SK-N-SH (cell line): Measurements from ENCODE around the gene ALDH5A1. TPM values are rescaled to one million over a fixed set of nuclear protein-coding genes. Genes with fewer than 3 reads are reported as not detected.

Source experiments
- CTCF ChIA-PET: fragments of 300-600, 350-600 bp; formaldehyde crosslinking; extraction: SDS; loops from one replicate; lab custom pipeline; 2021; lab: Yijun Ruan, JAX
- POLR2A ChIA-PET: fragments of 350-600 bp; sonication (Branson Sonifier 250); formaldehyde crosslinking; extraction: SDS; loops from one replicate; lab custom pipeline; 2020; ENCODE audit warnings: antibody characterized with exemption, inconsistent platforms; lab: Yijun Ruan, JAX
- DNase-seq: peaks from one replicate; pipeline ENCODE4 v3.0.0; 2012
- H2AFZ ChIP-seq: fragments of 200-600 bp; sonication (generic); 2 replicates; pipeline ENCODE4 v1.8.1; 2016; ENCODE audit warnings: antibody characterized with exemption, mild to moderate bottlenecking, low read depth
- H3F3A ChIP-seq: fragments of 200-600 bp; sonication (generic); replicated peaks from 2 replicates; pipeline ENCODE3; 2016; ENCODE audit warnings: antibody characterized with exemption, mild to moderate bottlenecking; ENCODE audit not compliant: insufficient read depth
- H3K27ac ChIP-seq, 2 experiments: fragments of 200-500 bp in 1 of 2; fragments of 200-600 bp in 1 of 2; sonication (Bioruptor generic) in 1 of 2; sonication (generic), shearing (Covaris generic) in 1 of 2; 2 replicates each; pipeline versions ENCODE4 v1.5.1 to v1.6.1; 2014 to 2016; ENCODE audit warnings: low read depth in 2 of 2, inconsistent platforms in 1 of 2, low read length in 1 of 2, mild to moderate bottlenecking in 1 of 2, mixed read lengths in 1 of 2
- H3K27me3 ChIP-seq: fragments of 200-600 bp; sonication (generic), shearing (Covaris generic); 2 replicates; pipeline ENCODE4 v1.6.1; 2016; ENCODE audit warnings: mixed run types; ENCODE audit not compliant: insufficient read depth
- H3K36me3 ChIP-seq, 2 experiments: fragments of 200-500 bp in 1 of 2; fragments of 200-600 bp in 1 of 2; sonication (Bioruptor generic) in 1 of 2; sonication (generic) in 1 of 2; replicated peaks in 1 of 2; 2 replicates each; pipeline versions ENCODE3 to v1.5.1; 2014 to 2016; ENCODE audit warnings: low read length in 1 of 2, mild to moderate bottlenecking in 1 of 2; ENCODE audit not compliant: insufficient read depth in 2 of 2, control insufficient read depth in 1 of 2
- H3K4me1 ChIP-seq, 2 experiments: fragments of 200-500 bp in 1 of 2; fragments of 200-600 bp in 1 of 2; sonication (Bioruptor generic) in 1 of 2; sonication (generic), shearing (Covaris generic) in 1 of 2; 2 replicates each; pipeline versions ENCODE4 v1.5.1 to v1.6.1; 2014 to 2016; ENCODE audit warnings: low read depth in 1 of 2, low read length in 1 of 2, mixed run types in 1 of 2; ENCODE audit not compliant: insufficient read depth in 2 of 2, control insufficient read depth in 1 of 2
- H3K4me2 ChIP-seq: fragments of 200-600 bp; sonication (generic), shearing (Covaris generic); 2 replicates; pipeline ENCODE4 v1.6.1; 2017; ENCODE audit warnings: mixed run types
- H3K4me3 ChIP-seq, 2 experiments: fragments of 200-500 bp in 1 of 2; fragments of 200-600 bp in 1 of 2; sonication (Bioruptor generic) in 1 of 2; sonication (generic), shearing (Covaris generic) in 1 of 2; 2 replicates each; pipeline versions ENCODE4 v1.5.1 to v1.8.1; 2014 to 2016; ENCODE audit warnings: low read depth in 2 of 2, inconsistent platforms in 1 of 2, low read length in 1 of 2, mild to moderate bottlenecking in 1 of 2, mixed read lengths in 1 of 2, moderate library complexity in 1 of 2
- H3K79me2 ChIP-seq: fragments of 200-600 bp; sonication (generic); 2 replicates; pipeline ENCODE4 v1.8.1; 2017; ENCODE audit warnings: mild to moderate bottlenecking; ENCODE audit not compliant: insufficient read depth
- H3K9ac ChIP-seq: fragments of 200-600 bp; sonication (generic); 2 replicates; pipeline ENCODE4 v1.6.1; 2017; ENCODE audit warnings: mixed run types
- H3K9me2 ChIP-seq: fragments of 200-600 bp; sonication (generic); 2 replicates; pipeline ENCODE4 v1.6.1; 2017; ENCODE audit warnings: mixed run types
- H3K9me3 ChIP-seq: fragments of 200-600 bp; sonication (generic); 2 replicates; pipeline ENCODE4 v1.6.1; 2017; ENCODE audit warnings: mixed run types, mild to moderate bottlenecking, moderate library complexity
- H4K20me1 ChIP-seq: fragments of 200-600 bp; sonication (generic); 2 replicates; pipeline ENCODE4 v1.6.1; 2017; ENCODE audit warnings: mild to moderate bottlenecking, mixed run types; ENCODE audit not compliant: insufficient read depth
- ELF1 ChIP-seq: IDR thresholded peaks from 2 replicates; pipeline ENCODE4 v1.4.0; 2012
- EP300 ChIP-seq, 2 experiments: IDR thresholded peaks; 2 replicates each; pipeline versions ENCODE4 v1.4.0 to v1.6.1; 2012; ENCODE audit warnings: borderline replicate concordance in 1 of 2, low read depth in 1 of 2, low read length in 1 of 2
- FOSL2 ChIP-seq: IDR thresholded peaks from 2 replicates; pipeline ENCODE4 v1.4.0; 2012; ENCODE audit warnings: low read depth, mild to moderate bottlenecking, moderate library complexity, borderline replicate concordance
- FOXM1 ChIP-seq: IDR thresholded peaks from 2 replicates; pipeline ENCODE4 v1.4.0; 2012; ENCODE audit warnings: low read depth, mild to moderate bottlenecking
- MEF2A ChIP-seq: IDR thresholded peaks from 2 replicates; pipeline ENCODE4 v1.4.0; 2012; ENCODE audit warnings: low read depth, borderline replicate concordance
- MXI1 ChIP-seq: IDR thresholded peaks from 2 replicates; pipeline ENCODE4 v1.6.1; 2012; ENCODE audit warnings: mild to moderate bottlenecking, low read depth, low read length, improper control_type of control experiment
- NFIC ChIP-seq: IDR thresholded peaks from 2 replicates; pipeline ENCODE4 v1.4.0; 2012; ENCODE audit warnings: borderline replicate concordance
- POLR2AphosphoS5 ChIP-seq: IDR thresholded peaks from 2 replicates; pipeline ENCODE4 v1.6.1; 2012; ENCODE audit warnings: low read depth, low read length
- RAD21 ChIP-seq: IDR thresholded peaks from 2 replicates; pipeline ENCODE4 v1.6.1; 2012; ENCODE audit warnings: mild to moderate bottlenecking, low read length
- RCOR1 ChIP-seq: fragments of 150-350 bp; IDR thresholded peaks from 2 replicates; pipeline ENCODE4 v1.6.1; 2017; ENCODE audit warnings: antibody characterized with exemption, low read length
- RXRA ChIP-seq: IDR thresholded peaks from 2 replicates; pipeline ENCODE4 v1.4.0; 2012; ENCODE audit warnings: low read depth, mild to moderate bottlenecking, borderline replicate concordance
- SIN3A ChIP-seq: IDR thresholded peaks from 2 replicates; pipeline ENCODE4 v1.6.1; 2012; ENCODE audit warnings: low read depth, mild to moderate bottlenecking, low read length, moderate library complexity, borderline replicate concordance
- TAF1 ChIP-seq: IDR thresholded peaks from 2 replicates; pipeline ENCODE4 v1.6.1; 2012; ENCODE audit warnings: low read depth, mild to moderate bottlenecking, low read length, moderate library complexity, borderline replicate concordance
- TEAD4 ChIP-seq: IDR thresholded peaks from 2 replicates; pipeline ENCODE4 v1.4.0; 2012; ENCODE audit warnings: mild to moderate bottlenecking, borderline replicate concordance; ENCODE audit not compliant: insufficient read depth
- polyA plus RNA-seq, 3 experiments: library from polyadenylated mRNA; depleted of rRNA; stranded (reverse); fragments of >200 nt; gene quantifications; 2 replicates each; pipeline ENCODE4 v1.2.3, GENCODE V29; 2012
- TF ChIP-seq, protein P1 (sequence below): IDR thresholded peaks from 2 replicates; pipeline ENCODE4; 2012
- TF ChIP-seq, protein P2 (sequence below): fragments of 150-350 bp; IDR thresholded peaks from 2 replicates; pipeline ENCODE4 v1.6.1; 2016; ENCODE audit warnings: mild to moderate bottlenecking, low read depth, low read length
- TF ChIP-seq, protein P3 (sequence below): IDR thresholded peaks from 2 replicates; pipeline ENCODE4 v1.4.0; 2012; ENCODE audit warnings: low read depth, borderline replicate concordance
- TF ChIP-seq, protein P4 (sequence below): IDR thresholded peaks from 2 replicates; pipeline ENCODE4 v1.4.0; 2012; ENCODE audit warnings: low read depth, borderline replicate concordance
- TF ChIP-seq, protein P5 (sequence below): IDR thresholded peaks from 2 replicates; pipeline ENCODE4 v1.6.1; 2012; ENCODE audit warnings: mild to moderate bottlenecking, low read depth, low read length, moderate library complexity

The ALDH5A1 gene
- polyA plus RNA-seq, 1 of the 3 experiments (the other 2 are of a cell fraction), result 3.0 TPM

DNA sequence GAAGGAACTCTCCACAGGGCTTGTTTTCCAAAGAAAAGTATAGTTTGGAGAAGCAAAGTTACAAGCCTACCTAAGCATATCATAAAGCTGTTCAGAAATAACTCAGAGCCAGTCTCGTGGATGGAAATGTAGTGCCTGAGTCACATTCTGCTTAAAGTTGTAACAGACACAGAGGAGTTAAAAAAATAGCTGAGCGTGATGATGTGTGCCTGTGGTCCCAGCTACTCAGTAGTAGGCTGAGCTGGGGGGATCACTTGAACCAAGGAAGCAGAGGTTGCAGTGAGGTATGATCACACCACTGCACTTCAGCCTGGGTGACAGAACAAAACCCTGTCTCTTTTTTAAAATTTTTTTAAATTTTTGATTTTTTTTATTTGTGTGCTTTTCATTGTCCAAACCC lies 6.6 kb downstream of the ALDH5A1 start (continued):
- TF ChIP-seq, protein P1, sequence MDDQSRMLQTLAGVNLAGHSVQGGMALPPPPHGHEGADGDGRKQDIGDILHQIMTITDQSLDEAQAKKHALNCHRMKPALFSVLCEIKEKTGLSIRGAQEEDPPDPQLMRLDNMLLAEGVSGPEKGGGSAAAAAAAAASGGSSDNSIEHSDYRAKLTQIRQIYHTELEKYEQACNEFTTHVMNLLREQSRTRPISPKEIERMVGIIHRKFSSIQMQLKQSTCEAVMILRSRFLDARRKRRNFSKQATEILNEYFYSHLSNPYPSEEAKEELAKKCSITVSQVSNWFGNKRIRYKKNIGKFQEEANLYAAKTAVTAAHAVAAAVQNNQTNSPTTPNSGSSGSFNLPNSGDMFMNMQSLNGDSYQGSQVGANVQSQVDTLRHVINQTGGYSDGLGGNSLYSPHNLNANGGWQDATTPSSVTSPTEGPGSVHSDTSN, result no peak
- no peak for TF ChIP-seq NFIC
- TF ChIP-seq, all 33 proteins: peak for 0

DNA sequence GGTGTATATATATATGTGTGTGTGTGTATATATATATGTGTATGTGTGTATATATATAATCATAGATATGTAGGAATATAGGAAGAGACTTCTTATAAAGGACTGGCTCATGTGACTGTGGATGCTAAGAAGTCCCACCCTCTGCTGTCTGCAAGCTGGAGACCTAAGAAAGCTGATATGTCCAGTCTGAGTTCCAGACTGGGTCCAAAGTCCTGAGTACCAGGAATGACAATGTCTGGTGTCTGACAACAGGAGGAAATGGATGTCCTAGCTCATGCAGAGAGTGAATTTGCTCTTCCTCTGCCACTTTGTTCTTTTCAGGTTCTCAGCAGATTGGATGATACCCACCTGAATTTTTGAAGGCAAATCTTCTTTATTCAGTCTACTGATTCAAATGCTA lies 7.1 kb downstream of the ALDH5A1 start:
- TF ChIP-seq TEAD4, result no peak
- no peak for TF ChIP-seq MXI1
- no peak for TF ChIP-seq RCOR1
- no peak for TF ChIP-seq RXRA
- no peak for TF ChIP-seq FOXM1
- TF ChIP-seq EP300 (IDR thresholded peaks at IDR 0.05; ENCODE audit: borderline replicate concordance in 1 of 2, low read depth in 1 of 2, low read length in 1 of 2), result no peak
- TF ChIP-seq, protein P2, sequence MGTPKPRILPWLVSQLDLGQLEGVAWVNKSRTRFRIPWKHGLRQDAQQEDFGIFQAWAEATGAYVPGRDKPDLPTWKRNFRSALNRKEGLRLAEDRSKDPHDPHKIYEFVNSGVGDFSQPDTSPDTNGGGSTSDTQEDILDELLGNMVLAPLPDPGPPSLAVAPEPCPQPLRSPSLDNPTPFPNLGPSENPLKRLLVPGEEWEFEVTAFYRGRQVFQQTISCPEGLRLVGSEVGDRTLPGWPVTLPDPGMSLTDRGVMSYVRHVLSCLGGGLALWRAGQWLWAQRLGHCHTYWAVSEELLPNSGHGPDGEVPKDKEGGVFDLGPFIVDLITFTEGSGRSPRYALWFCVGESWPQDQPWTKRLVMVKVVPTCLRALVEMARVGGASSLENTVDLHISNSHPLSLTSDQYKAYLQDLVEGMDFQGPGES, result no peak
- TF ChIP-seq, protein P3, sequence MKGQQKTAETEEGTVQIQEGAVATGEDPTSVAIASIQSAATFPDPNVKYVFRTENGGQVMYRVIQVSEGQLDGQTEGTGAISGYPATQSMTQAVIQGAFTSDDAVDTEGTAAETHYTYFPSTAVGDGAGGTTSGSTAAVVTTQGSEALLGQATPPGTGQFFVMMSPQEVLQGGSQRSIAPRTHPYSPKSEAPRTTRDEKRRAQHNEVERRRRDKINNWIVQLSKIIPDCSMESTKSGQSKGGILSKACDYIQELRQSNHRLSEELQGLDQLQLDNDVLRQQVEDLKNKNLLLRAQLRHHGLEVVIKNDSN, result no peak
- no peak for TF ChIP-seq SIN3A
- TF ChIP-seq TAF1, result no peak
- no peak for TF ChIP-seq RAD21
- TF ChIP-seq ELF1, result no peak
- no peak for TF ChIP-seq MEF2A
- TF ChIP-seq NFIC, result no peak
- TF ChIP-seq POLR2AphosphoS5, result no peak
- TF ChIP-seq, protein P4, sequence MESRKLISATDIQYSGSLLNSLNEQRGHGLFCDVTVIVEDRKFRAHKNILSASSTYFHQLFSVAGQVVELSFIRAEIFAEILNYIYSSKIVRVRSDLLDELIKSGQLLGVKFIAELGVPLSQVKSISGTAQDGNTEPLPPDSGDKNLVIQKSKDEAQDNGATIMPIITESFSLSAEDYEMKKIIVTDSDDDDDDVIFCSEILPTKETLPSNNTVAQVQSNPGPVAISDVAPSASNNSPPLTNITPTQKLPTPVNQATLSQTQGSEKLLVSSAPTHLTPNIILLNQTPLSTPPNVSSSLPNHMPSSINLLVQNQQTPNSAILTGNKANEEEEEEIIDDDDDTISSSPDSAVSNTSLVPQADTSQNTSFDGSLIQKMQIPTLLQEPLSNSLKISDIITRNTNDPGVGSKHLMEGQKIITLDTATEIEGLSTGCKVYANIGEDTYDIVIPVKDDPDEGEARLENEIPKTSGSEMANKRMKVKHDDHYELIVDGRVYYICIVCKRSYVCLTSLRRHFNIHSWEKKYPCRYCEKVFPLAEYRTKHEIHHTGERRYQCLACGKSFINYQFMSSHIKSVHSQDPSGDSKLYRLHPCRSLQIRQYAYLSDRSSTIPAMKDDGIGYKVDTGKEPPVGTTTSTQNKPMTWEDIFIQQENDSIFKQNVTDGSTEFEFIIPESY, result no peak
- TF ChIP-seq, protein P5, sequence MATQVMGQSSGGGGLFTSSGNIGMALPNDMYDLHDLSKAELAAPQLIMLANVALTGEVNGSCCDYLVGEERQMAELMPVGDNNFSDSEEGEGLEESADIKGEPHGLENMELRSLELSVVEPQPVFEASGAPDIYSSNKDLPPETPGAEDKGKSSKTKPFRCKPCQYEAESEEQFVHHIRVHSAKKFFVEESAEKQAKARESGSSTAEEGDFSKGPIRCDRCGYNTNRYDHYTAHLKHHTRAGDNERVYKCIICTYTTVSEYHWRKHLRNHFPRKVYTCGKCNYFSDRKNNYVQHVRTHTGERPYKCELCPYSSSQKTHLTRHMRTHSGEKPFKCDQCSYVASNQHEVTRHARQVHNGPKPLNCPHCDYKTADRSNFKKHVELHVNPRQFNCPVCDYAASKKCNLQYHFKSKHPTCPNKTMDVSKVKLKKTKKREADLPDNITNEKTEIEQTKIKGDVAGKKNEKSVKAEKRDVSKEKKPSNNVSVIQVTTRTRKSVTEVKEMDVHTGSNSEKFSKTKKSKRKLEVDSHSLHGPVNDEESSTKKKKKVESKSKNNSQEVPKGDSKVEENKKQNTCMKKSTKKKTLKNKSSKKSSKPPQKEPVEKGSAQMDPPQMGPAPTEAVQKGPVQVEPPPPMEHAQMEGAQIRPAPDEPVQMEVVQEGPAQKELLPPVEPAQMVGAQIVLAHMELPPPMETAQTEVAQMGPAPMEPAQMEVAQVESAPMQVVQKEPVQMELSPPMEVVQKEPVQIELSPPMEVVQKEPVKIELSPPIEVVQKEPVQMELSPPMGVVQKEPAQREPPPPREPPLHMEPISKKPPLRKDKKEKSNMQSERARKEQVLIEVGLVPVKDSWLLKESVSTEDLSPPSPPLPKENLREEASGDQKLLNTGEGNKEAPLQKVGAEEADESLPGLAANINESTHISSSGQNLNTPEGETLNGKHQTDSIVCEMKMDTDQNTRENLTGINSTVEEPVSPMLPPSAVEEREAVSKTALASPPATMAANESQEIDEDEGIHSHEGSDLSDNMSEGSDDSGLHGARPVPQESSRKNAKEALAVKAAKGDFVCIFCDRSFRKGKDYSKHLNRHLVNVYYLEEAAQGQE, result no peak
- TF ChIP-seq FOSL2, result no peak
- peaks cover 0 to 6% of the 10 kb centered on the region in 2 experiments; a peak in 1 of 4 replicates for H3K4me1 ChIP-seq
- H3K4me2 ChIP-seq, result no peak overlapping the region
- no peaks in the 10 kb centered on the region for H3K27me3 ChIP-seq
- no peaks in the 10 kb centered on the region for H3K79me2 ChIP-seq
- H3K9me2 ChIP-seq, result no peaks in the 10 kb centered on the region
- no peaks in the 10 kb centered on the region for H3F3A ChIP-seq
- ChIA-PET CTCF (interaction anchor here (1.4 kb wide), 1 partner anchor 218 kb away, joined by 3 read pairs; no protein-coding TSS in a partner anchor), POLR2A (no interaction called here)
- H2AFZ ChIP-seq, result no peak overlapping the region
- no peak for DNase-seq
- no peaks in the 10 kb centered on the region for H3K9me3 ChIP-seq
- no peak overlapping the region for H3K4me3 ChIP-seq
- no peak overlapping the region for H3K27ac ChIP-seq
- H3K9ac ChIP-seq, result no peak overlapping the region
- H4K20me1 ChIP-seq, result no peaks in the 10 kb centered on the region
- H3K36me3 ChIP-seq, result no peaks in the 10 kb centered on the region
